Liver (tissue), 9 donors: ENCODE measurements around the gene ILKAP. TPM values are rescaled to one million over a fixed set of nuclear protein-coding genes. Genes with fewer than 3 reads are reported as not detected.

Experiments used
- DNase-seq: peaks from one replicate; pipeline ENCODE4 v3.0.0-alpha.2; 2017; ENCODE audit warnings: low spot score
- H3K27ac ChIP-seq, 2 donors: one replicate each; pipeline ENCODE4 v1.7.0; 2013; ENCODE audit warnings: inconsistent platforms in 2 of 2, low read length in 2 of 2, control low read depth in 1 of 2, low read depth in 1 of 2, mild to moderate bottlenecking in 1 of 2
- H3K27me3 ChIP-seq, 4 donors: one replicate each; pipeline versions ENCODE4 v1.6.1 to v1.7.0; 2013; ENCODE audit warnings: low read length in 3 of 4, inconsistent platforms in 1 of 4, mild to moderate bottlenecking in 1 of 4, moderate library complexity in 1 of 4; ENCODE audit not compliant: control insufficient read depth in 4 of 4, insufficient read depth in 4 of 4
- H3K36me3 ChIP-seq, 4 donors: one replicate each; pipeline versions ENCODE4 v1.6.1 to v1.7.0; 2013; ENCODE audit warnings: low read length in 3 of 4, mild to moderate bottlenecking in 3 of 4, low read depth in 1 of 4, moderate library complexity in 1 of 4; ENCODE audit not compliant: control insufficient read depth in 4 of 4, insufficient read depth in 3 of 4
- H3K4me1 ChIP-seq, 4 donors: one replicate each; pipeline versions ENCODE4 v1.6.1 to v1.7.0; 2013; ENCODE audit warnings: low read length in 3 of 4, mild to moderate bottlenecking in 3 of 4, moderate library complexity in 1 of 4; ENCODE audit not compliant: control insufficient read depth in 4 of 4, insufficient read depth in 4 of 4
- H3K4me3 ChIP-seq, 3 donors: one replicate each; pipeline versions ENCODE4 v1.6.1 to v1.7.0; 2013; ENCODE audit warnings: low read length in 3 of 3, control low read depth in 1 of 3, low read depth in 1 of 3, mild to moderate bottlenecking in 1 of 3
- H3K9ac ChIP-seq, 2 donors: one replicate each; pipeline ENCODE4 v1.7.0; 2013; ENCODE audit warnings: low read length in 2 of 2, mild to moderate bottlenecking in 2 of 2, moderate library complexity in 2 of 2, control low read depth in 1 of 2, low read depth in 1 of 2
- H3K9me3 ChIP-seq, 4 donors: one replicate each; pipeline versions ENCODE4 v1.6.1 to v1.7.0; 2013; ENCODE audit warnings: low read length in 3 of 4; ENCODE audit not compliant: control insufficient read depth in 4 of 4
- FOXA1 ChIP-seq: IDR thresholded peaks from 2 replicates; pipeline ENCODE4 v1.6.1; 2016; ENCODE audit warnings: antibody characterized with exemption
- FOXA2 ChIP-seq: IDR thresholded peaks from 2 replicates; pipeline ENCODE4 v1.6.1; 2016; ENCODE audit warnings: antibody characterized with exemption
- GABPA ChIP-seq, 2 donors: IDR thresholded peaks in 1 of 2; conservative IDR thresholded peaks in 1 of 2; 2 replicates each; pipeline ENCODE4 v1.6.1; 2016; ENCODE audit warnings: antibody characterized with exemption in 2 of 2, mild to moderate bottlenecking in 1 of 2, moderate library complexity in 1 of 2
- HNF4A ChIP-seq, 2 donors: conservative IDR thresholded peaks; 2 replicates each; pipeline ENCODE4 v1.6.1; 2016; ENCODE audit warnings: antibody characterized with exemption in 2 of 2, mild to moderate bottlenecking in 2 of 2
- HNF4G ChIP-seq: IDR thresholded peaks from 2 replicates; pipeline ENCODE4 v1.6.1; 2016; ENCODE audit warnings: antibody characterized with exemption
- JUND ChIP-seq, 2 donors: IDR thresholded peaks; 2 replicates each; pipeline ENCODE4 v1.6.1; 2016; ENCODE audit warnings: antibody characterized with exemption in 2 of 2
- RAD21 ChIP-seq, 2 donors: IDR thresholded peaks; 2 replicates each; pipeline ENCODE4 v1.6.1; 2016; ENCODE audit warnings: antibody characterized with exemption in 2 of 2, mild to moderate bottlenecking in 2 of 2
- RXRA ChIP-seq, 2 donors: IDR thresholded peaks; 2 replicates each; pipeline ENCODE4 v1.6.1; 2017 to 2018; ENCODE audit warnings: antibody characterized with exemption in 2 of 2, mild to moderate bottlenecking in 1 of 2
- SP1 ChIP-seq: IDR thresholded peaks from 2 replicates; pipeline ENCODE4 v1.6.1; 2018; ENCODE audit warnings: antibody characterized with exemption, mild to moderate bottlenecking
- TAF1 ChIP-seq: conservative IDR thresholded peaks from 2 replicates; pipeline ENCODE4 v1.6.1; 2016; ENCODE audit warnings: antibody characterized with exemption, mild to moderate bottlenecking
- YY1 ChIP-seq: IDR thresholded peaks from 2 replicates; pipeline ENCODE4 v1.6.1; 2016; ENCODE audit warnings: antibody characterized with exemption, mild to moderate bottlenecking
- WGBS: extraction: QIAGEN DNeasy Blood & Tissue Kit; methylation state at CpG from one replicate; pipeline ENCODE4 v1.1.7; 2013; 5-methylcytosine and 5-hydroxymethylcytosine counted together
- polyA plus RNA-seq, 2 donors: library from polyadenylated mRNA; stranded (reverse) in 1 of 2; unstranded in 1 of 2; fragments of 200-250 nt in 1 of 2; fragments of >200 nt in 1 of 2; fragmentation: Nextera tagmentation in 1 of 2; extraction: Ambion mirVana in 1 of 2; gene quantifications; one replicate each; pipeline versions ENCODE4 v1.2.1 to v1.2.3, GENCODE V29; 2013 to 2015
- total RNA-seq, 2 donors: library from RNA; depleted of rRNA; stranded (reverse); fragments of >200 nt; gene quantifications; one replicate each; pipeline ENCODE4 v1.2.3, GENCODE V29; 2014
- TF ChIP-seq, protein P1 (sequence below): IDR thresholded peaks from 2 replicates; pipeline ENCODE4 v1.6.1; 2016; ENCODE audit warnings: antibody characterized with exemption
- TF ChIP-seq, protein P2 (sequence below): fragments of 150-350 bp; IDR thresholded peaks from 2 replicates; pipeline ENCODE4 v1.5.1; 2017; ENCODE audit warnings: improper control_type of control experiment, low read depth, low read length; ENCODE audit not compliant: missing input control
- TF ChIP-seq, protein P3 (sequence below): IDR thresholded peaks from 2 replicates; pipeline ENCODE4 v1.6.1; 2016; ENCODE audit warnings: antibody characterized with exemption
- TF ChIP-seq, protein P4 (sequence below): IDR thresholded peaks from 2 replicates; pipeline ENCODE4 v1.6.1; 2016; ENCODE audit warnings: antibody characterized with exemption
- donor health status: healthy.
- donor health status: healthy.
- donor health status: healthy.
- donor health status: healthy.
- donor health status: healthy.

Gene ILKAP
- total and polyA plus RNA-seq, 4 donors: 15.0 to 21.1 (median 20.0) TPM

DNA sequence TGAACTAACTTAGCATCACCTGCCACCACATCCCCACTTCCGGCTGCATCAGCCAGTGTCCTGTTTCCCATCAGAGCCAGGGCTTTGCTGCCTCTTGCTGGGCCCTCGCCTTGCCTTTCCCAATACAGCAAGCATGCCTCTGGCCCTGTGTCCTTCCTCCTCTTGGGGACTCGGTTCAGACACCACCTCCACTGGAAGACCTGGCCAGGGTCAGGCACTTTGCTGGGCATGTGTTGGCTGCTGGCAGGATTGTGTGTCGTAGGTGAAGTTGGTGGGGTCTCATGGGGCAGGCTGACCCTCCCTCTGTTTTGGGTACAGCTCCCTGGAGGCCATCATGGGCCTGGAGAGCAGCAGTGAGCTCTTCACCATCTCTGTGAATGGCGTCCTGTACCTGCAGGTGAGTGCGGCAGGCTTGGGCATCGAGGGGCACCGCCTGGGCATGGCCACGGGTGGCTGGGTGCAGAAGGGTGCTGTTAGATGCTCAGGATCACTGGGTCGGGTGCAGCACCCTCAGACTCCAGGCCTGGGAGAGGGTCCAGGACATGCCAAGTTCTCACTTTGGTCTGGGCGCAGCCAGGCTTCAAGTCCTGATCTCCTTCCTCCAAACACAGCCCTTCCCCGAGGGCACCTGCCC, 38.1 kb downstream of the ILKAP start:
- Histone ChIP-seq H3K9ac (no peak overlapping the region), H3K4me1 (peaks cover 6 to 20% (median 12%) of the 10 kb centered on the region in 4 donors), H3K36me3 (peaks cover 0 to 10% (median 2%) of the 10 kb centered on the region in 4 donors), H3K27me3 (no peaks in the 10 kb centered on the region), H3K4me3 (no peak overlapping the region), H3K9me3 (no peaks in the 10 kb centered on the region), H3K27ac (no peak overlapping the region)
- WGBS: 93% methylated on average over 12 of the region's 12 CpGs
- TF ChIP-seq RXRA (IDR thresholded peaks at IDR 0.05): no peak
- TF ChIP-seq GABPA (IDR thresholded peaks at IDR 0.05 in 1 of 2, conservative IDR thresholded peaks at IDR 0.05 in 1 of 2): no peak
- TF ChIP-seq, protein P1, sequence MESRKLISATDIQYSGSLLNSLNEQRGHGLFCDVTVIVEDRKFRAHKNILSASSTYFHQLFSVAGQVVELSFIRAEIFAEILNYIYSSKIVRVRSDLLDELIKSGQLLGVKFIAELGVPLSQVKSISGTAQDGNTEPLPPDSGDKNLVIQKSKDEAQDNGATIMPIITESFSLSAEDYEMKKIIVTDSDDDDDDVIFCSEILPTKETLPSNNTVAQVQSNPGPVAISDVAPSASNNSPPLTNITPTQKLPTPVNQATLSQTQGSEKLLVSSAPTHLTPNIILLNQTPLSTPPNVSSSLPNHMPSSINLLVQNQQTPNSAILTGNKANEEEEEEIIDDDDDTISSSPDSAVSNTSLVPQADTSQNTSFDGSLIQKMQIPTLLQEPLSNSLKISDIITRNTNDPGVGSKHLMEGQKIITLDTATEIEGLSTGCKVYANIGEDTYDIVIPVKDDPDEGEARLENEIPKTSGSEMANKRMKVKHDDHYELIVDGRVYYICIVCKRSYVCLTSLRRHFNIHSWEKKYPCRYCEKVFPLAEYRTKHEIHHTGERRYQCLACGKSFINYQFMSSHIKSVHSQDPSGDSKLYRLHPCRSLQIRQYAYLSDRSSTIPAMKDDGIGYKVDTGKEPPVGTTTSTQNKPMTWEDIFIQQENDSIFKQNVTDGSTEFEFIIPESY: no peak
- no peak for TF ChIP-seq RAD21 (IDR thresholded peaks at IDR 0.05)
- no peak for TF ChIP-seq JUND (IDR thresholded peaks at IDR 0.05)
- no peak for TF ChIP-seq FOXA2
- TF ChIP-seq FOXA1: no peak
- no peak for TF ChIP-seq HNF4A (conservative IDR thresholded peaks at IDR 0.05)
- no peak for DNase-seq

DNA sequence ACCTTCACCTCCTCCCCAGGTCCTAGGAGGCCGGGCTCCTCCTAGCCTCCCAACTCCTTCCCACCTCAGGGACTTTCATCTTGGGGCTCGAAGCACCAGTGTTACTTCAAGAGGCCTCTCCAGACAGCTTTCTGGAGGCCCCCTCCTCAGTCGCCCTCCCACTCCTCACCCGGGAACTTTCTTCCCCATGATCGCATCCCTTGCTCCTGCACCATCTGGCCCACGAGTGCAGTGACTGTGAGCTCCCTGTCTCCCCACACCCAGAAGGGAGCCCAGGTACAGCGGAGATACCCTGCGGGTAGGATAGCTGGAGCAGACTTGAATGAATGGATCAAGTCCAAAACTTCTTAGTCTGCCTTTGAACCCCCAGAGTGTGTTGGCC, 38.6 kb downstream of the ILKAP start:
- Histone ChIP-seq H3K9me3 (no peaks in the 10 kb centered on the region), H3K4me1 (peaks cover 2 to 15% (median 7%) of the 10 kb centered on the region in 4 donors), H3K9ac (no peak overlapping the region), H3K27ac (no peak overlapping the region), H3K27me3 (no peaks in the 10 kb centered on the region), H3K4me3 (no peak overlapping the region), H3K36me3 (peaks cover 0 to 7% (median 2%) of the 10 kb centered on the region in 4 donors)
- DNase-seq: no peak
- 92% methylated on average over 8 of the region's 8 CpGs for WGBS
- TF ChIP-seq HNF4G (no peak), RXRA (IDR thresholded peaks at IDR 0.05) (no peak)
- TF ChIP-seq, protein P2, sequence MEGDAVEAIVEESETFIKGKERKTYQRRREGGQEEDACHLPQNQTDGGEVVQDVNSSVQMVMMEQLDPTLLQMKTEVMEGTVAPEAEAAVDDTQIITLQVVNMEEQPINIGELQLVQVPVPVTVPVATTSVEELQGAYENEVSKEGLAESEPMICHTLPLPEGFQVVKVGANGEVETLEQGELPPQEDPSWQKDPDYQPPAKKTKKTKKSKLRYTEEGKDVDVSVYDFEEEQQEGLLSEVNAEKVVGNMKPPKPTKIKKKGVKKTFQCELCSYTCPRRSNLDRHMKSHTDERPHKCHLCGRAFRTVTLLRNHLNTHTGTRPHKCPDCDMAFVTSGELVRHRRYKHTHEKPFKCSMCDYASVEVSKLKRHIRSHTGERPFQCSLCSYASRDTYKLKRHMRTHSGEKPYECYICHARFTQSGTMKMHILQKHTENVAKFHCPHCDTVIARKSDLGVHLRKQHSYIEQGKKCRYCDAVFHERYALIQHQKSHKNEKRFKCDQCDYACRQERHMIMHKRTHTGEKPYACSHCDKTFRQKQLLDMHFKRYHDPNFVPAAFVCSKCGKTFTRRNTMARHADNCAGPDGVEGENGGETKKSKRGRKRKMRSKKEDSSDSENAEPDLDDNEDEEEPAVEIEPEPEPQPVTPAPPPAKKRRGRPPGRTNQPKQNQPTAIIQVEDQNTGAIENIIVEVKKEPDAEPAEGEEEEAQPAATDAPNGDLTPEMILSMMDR: no peak
- TF ChIP-seq, protein P3, sequence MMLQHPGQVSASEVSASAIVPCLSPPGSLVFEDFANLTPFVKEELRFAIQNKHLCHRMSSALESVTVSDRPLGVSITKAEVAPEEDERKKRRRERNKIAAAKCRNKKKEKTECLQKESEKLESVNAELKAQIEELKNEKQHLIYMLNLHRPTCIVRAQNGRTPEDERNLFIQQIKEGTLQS: no peak

DNA sequence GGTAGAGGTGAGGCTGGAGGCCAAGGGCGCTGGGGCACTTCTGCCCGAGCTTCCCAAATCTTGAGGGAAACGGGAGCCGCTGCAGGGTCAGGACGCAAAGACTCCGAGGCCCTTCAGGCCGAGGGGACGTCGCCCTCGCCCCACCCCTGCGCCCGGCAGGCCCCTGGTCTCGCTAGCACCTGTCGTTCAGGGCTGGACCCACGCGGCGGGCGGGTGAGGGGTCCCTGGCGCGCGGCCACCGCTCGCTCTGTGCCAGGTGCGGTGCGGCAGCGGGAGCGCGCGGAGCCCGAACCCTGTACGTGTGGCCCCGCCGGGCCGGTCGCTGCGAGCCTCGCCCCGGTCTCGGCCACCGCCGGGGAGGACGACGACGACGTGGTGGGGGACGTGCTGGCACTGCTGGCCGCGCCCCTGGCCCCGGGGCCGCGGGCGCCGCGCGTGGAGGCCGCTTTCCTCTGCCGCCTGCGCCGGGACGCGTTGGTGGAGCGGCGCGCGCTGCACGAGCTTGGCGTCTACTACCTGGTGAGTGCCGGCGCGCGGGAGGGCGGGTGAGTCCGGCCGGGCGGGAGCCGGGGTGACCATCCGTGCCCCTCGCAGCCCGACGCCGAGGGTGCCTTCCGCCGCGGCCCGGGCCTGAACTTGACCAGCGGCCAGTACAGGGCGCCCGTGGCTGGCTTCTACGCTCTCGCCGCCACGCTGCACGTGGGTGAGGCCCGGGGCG, 39.9 kb downstream of the ILKAP start:
- Histone ChIP-seq H3K9me3 (no peaks in the 10 kb centered on the region), H3K36me3 (peaks cover 0 to 7% (median 0%) of the 10 kb centered on the region in 4 donors), H3K27me3 (no peaks in the 10 kb centered on the region), H3K4me3 (peak overlapping the region in 1 of 3 donors; percentile 19), H3K27ac (no peak overlapping the region), H3K9ac (no peak overlapping the region), H3K4me1 (peaks cover 0 to 14% (median 6%) of the 10 kb centered on the region in 4 donors)
- no peak for DNase-seq
- WGBS: 5% methylated on average over 95 of the region's 95 CpGs
- TF ChIP-seq TAF1 (no peak), FOXA2 (no peak), SP1 (no peak), YY1 (no peak), FOXA1 (no peak)
- TF ChIP-seq, protein P2: no peak
- TF ChIP-seq, protein P4, sequence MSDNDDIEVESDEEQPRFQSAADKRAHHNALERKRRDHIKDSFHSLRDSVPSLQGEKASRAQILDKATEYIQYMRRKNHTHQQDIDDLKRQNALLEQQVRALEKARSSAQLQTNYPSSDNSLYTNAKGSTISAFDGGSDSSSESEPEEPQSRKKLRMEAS: no peak
